ENCODE data around the gene TENT4A.
"Not testable (repeated sequence)": the region's sequence is repeated elsewhere in the genome, so short reads cannot be mapped to it uniquely, and the experiment has no call there.

TENT4A gene

GRCh38 chr5:6770826-6771607, 57.8 kb downstream of the TENT4A start:
- TF ChIP-seq CTCF (conservative IDR thresholded peaks at IDR 0.05; ENCODE audit: low read depth, low read length) = no peak

GRCh38 chr5:6772886-6773285, 59.7 kb downstream of the TENT4A start:
- no peaks in the 10 kb centered on the region for H3K36me3 ChIP-seq (ENCODE audit: insufficient read depth)
- no peak overlapping the region for H3K27ac ChIP-seq
- no peaks in the 10 kb centered on the region for H3K4me1 ChIP-seq (ENCODE audit: low read depth, poor library complexity, severe bottlenecking)
- H2AFZ ChIP-seq (ENCODE audit: low read depth) = no peak overlapping the region
- no peak overlapping the region for H3K4me2 ChIP-seq
- TF ChIP-seq CTCF (conservative IDR thresholded peaks at IDR 0.05; ENCODE audit: low read depth, low read length) = no peak
- H3K79me2 ChIP-seq (ENCODE audit: insufficient read depth, low read depth) = no peaks in the 10 kb centered on the region
- H4K20me1 ChIP-seq (ENCODE audit: insufficient read depth) = no peaks in the 10 kb centered on the region
- no peaks in the 10 kb centered on the region for H3K27me3 ChIP-seq (ENCODE audit: insufficient read depth, low read depth)
- H3K4me3 ChIP-seq (IDR thresholded peaks at IDR 0.05; ENCODE audit: insufficient read depth, low read depth, low read length) = no peak overlapping the region
- no peak overlapping the region for H3K9ac ChIP-seq

More at GRCh38 chr5:6770826-6771607, 57.8 kb downstream of the TENT4A start:
- Histone ChIP-seq H4K20me1 (ENCODE audit: insufficient read depth) (no peaks in the 10 kb centered on the region), H3K36me3 (ENCODE audit: insufficient read depth) (no peaks in the 10 kb centered on the region), H3K27me3 (ENCODE audit: insufficient read depth, low read depth) (no peaks in the 10 kb centered on the region), H2AFZ (ENCODE audit: low read depth) (no peak overlapping the region), H3K79me2 (ENCODE audit: insufficient read depth, low read depth) (no peaks in the 10 kb centered on the region), H3K9ac (no peak overlapping the region), H3K27ac (no peak overlapping the region), H3K4me2 (no peak overlapping the region), H3K4me1 (ENCODE audit: low read depth, poor library complexity, severe bottlenecking) (no peaks in the 10 kb centered on the region), H3K4me3 (IDR thresholded peaks at IDR 0.05; ENCODE audit: insufficient read depth, low read depth, low read length) (no peak overlapping the region)

- Histone ChIP-seq H3K79me2 (ENCODE audit: insufficient read depth, low read depth) (no peaks in the 10 kb centered on the region), H4K20me1 (ENCODE audit: insufficient read depth) (no peaks in the 10 kb centered on the region), H3K9ac (no peak overlapping the region), H3K4me2 (no peak overlapping the region), H3K4me3 (IDR thresholded peaks at IDR 0.05; ENCODE audit: insufficient read depth, low read depth, low read length) (no peak overlapping the region), H3K27ac (no peak overlapping the region), H3K36me3 (ENCODE audit: insufficient read depth) (no peaks in the 10 kb centered on the region), H3K4me1 (ENCODE audit: low read depth, poor library complexity, severe bottlenecking) (no peaks in the 10 kb centered on the region), H3K27me3 (ENCODE audit: insufficient read depth, low read depth) (no peaks in the 10 kb centered on the region), H2AFZ (ENCODE audit: low read depth) (no peak overlapping the region)
- TF ChIP-seq CTCF (conservative IDR thresholded peaks at IDR 0.05; ENCODE audit: low read depth, low read length) = no peak
Observed at GRCh38 chr5:6773342-6774035, 60.3 kb downstream of the TENT4A start.

- not testable (repeated sequence) for H3K27me3 ChIP-seq (ENCODE audit: insufficient read depth, low read depth); H3K4me1 ChIP-seq (ENCODE audit: low read depth, poor library complexity, severe bottlenecking); H3K9ac ChIP-seq; H2AFZ ChIP-seq (ENCODE audit: low read depth); H3K79me2 ChIP-seq (ENCODE audit: insufficient read depth, low read depth); H3K4me2 ChIP-seq; H4K20me1 ChIP-seq (ENCODE audit: insufficient read depth); H3K27ac ChIP-seq; H3K4me3 ChIP-seq (IDR thresholded peaks at IDR 0.05; ENCODE audit: insufficient read depth, low read depth, low read length); H3K36me3 ChIP-seq (ENCODE audit: insufficient read depth)
Observed at GRCh38 chr5:6774207-6774606, 61.0 kb downstream of the TENT4A start.

GRCh38 chr5:6774721-6775204, 61.5 kb downstream of the TENT4A start:
- no peak for TF ChIP-seq CTCF (conservative IDR thresholded peaks at IDR 0.05; ENCODE audit: low read depth, low read length)
- H3K36me3 ChIP-seq (ENCODE audit: insufficient read depth) = no peaks in the 10 kb centered on the region
- no peaks in the 10 kb centered on the region for H3K4me1 ChIP-seq (ENCODE audit: low read depth, poor library complexity, severe bottlenecking)
- no peaks in the 10 kb centered on the region for H3K27me3 ChIP-seq (ENCODE audit: insufficient read depth, low read depth)
- no peak overlapping the region for H3K4me2 ChIP-seq
- H2AFZ ChIP-seq (ENCODE audit: low read depth) = no peak overlapping the region
- H3K27ac ChIP-seq = no peak overlapping the region
- no peaks in the 10 kb centered on the region for H3K79me2 ChIP-seq (ENCODE audit: insufficient read depth, low read depth)
- H3K9ac ChIP-seq = no peak overlapping the region
- no peak overlapping the region for H3K4me3 ChIP-seq (IDR thresholded peaks at IDR 0.05; ENCODE audit: insufficient read depth, low read depth, low read length)
- no peaks in the 10 kb centered on the region for H4K20me1 ChIP-seq (ENCODE audit: insufficient read depth)
